ENCODE results near the gene RDH14. TPM values are rescaled to one million over a fixed set of nuclear protein-coding genes. Genes with fewer than 3 reads are reported as not detected.

The RDH14 gene
- polyA plus RNA-seq, 1 donor (not counting 4 experiments of a cell fraction or from before 2014, with no cell fraction given): 29.6 TPM

DNA sequence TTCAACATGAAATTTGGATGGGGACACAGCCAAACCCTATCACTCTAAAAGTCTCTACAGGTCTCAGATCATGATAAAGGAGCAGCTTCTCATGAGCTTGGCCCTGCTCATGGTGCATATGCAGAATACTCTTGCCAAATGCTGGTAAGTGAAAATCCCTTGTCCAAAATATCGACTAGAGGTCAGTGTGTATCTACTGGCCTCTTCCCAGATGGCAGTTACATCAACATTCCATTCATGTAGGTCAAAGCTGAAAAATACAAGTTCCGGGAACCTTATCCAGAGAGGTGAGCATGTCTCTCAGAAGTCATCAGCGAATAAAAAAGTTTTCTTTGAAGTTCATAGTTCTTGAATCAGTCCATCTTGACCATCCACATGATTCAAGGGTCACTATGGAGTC is 36.5 kb upstream of the RDH14 start:
- no peak overlapping the region for H3K9ac ChIP-seq (ENCODE audit: control insufficient read depth, extremely low read depth, insufficient read depth, low read length)
- dilution Hi-C loops (cut with MboI; ENCODE audit: extremely low pct_ligation_motif_present, low sequenced_read_pairs): no loop called here
- no peaks in the 10 kb centered on the region for H3K4me1 ChIP-seq (ENCODE audit: control insufficient read depth, extremely low read depth, insufficient read depth, low read length)
- TF ChIP-seq, protein P1, sequence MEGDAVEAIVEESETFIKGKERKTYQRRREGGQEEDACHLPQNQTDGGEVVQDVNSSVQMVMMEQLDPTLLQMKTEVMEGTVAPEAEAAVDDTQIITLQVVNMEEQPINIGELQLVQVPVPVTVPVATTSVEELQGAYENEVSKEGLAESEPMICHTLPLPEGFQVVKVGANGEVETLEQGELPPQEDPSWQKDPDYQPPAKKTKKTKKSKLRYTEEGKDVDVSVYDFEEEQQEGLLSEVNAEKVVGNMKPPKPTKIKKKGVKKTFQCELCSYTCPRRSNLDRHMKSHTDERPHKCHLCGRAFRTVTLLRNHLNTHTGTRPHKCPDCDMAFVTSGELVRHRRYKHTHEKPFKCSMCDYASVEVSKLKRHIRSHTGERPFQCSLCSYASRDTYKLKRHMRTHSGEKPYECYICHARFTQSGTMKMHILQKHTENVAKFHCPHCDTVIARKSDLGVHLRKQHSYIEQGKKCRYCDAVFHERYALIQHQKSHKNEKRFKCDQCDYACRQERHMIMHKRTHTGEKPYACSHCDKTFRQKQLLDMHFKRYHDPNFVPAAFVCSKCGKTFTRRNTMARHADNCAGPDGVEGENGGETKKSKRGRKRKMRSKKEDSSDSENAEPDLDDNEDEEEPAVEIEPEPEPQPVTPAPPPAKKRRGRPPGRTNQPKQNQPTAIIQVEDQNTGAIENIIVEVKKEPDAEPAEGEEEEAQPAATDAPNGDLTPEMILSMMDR (optimal IDR thresholded peaks at IDR 0.05 in 1 of 3, IDR thresholded peaks at IDR 0.05 in 1 of 3, conservative IDR thresholded peaks at IDR 0.05 in 1 of 3; ENCODE audit: extremely low read depth in 1 of 3, insufficient read depth in 2 of 3, low read length in 3 of 3): no peak
- no peak for TF ChIP-seq EZH2 (IDR thresholded peaks at IDR 0.05; ENCODE audit: low read length)
- no peak overlapping the region for H3K27ac ChIP-seq (ENCODE audit: control insufficient read depth, insufficient read depth, low read length)
- H3K4me3 ChIP-seq (ENCODE audit: control insufficient read depth in 2 of 3, extremely low read depth in 1 of 3, insufficient read depth in 2 of 3, low read depth in 1 of 3, low read length in 3 of 3): no peak overlapping the region
- FAIRE-seq (no peak), DNase-seq (ENCODE audit: low read depth, low spot score) (no peak)
- no peaks in the 10 kb centered on the region for H3K36me3 ChIP-seq (ENCODE audit: control insufficient read depth in 2 of 2, extremely low read depth in 1 of 2, insufficient read depth in 2 of 2, low read length in 2 of 2)
- no peaks in the 10 kb centered on the region for H4K20me1 ChIP-seq (ENCODE audit: control insufficient read depth, extremely low read depth, insufficient read depth, low read length)
- no peaks in the 10 kb centered on the region for H3K27me3 ChIP-seq (ENCODE audit: control insufficient read depth, extremely low read depth, insufficient read depth, low read length)
- no peaks in the 10 kb centered on the region for H3K79me2 ChIP-seq (ENCODE audit: control insufficient read depth, insufficient read depth, low read length)
- H3K9me3 ChIP-seq (ENCODE audit: control insufficient read depth, low read depth, low read length): no peaks in the 10 kb centered on the region
- no peak overlapping the region for H3K4me2 ChIP-seq (ENCODE audit: control insufficient read depth, extremely low read depth, insufficient read depth, low read depth, low read length)
- H3K9me1 ChIP-seq (ENCODE audit: control insufficient read depth, extremely low read depth, insufficient read depth, low read length): no peaks in the 10 kb centered on the region
- no peak overlapping the region for H2AFZ ChIP-seq (ENCODE audit: control insufficient read depth, low read length)

DNA sequence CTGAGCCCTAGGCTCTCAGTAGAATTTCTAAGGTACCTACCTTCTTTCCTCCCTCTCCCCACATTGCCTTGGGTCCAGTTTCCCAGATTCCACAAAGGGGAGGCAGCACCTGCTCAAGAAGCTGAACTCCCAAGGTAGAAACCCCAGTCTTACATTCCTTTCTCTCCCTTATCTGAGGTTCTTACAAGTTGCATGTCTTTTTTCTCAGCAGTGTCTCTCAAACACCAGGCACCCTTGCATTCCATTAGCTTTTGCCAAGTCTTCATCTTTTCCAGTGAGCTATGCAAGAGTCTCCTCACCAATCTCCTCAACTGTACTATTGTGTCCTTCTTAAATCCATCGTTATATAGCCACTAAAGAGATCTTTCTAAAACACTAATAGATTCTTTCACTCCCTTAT is 33.0 kb upstream of the RDH14 start:
- no peak overlapping the region for H3K4me3 ChIP-seq (ENCODE audit: control insufficient read depth in 2 of 3, extremely low read depth in 1 of 3, insufficient read depth in 2 of 3, low read depth in 1 of 3, low read length in 3 of 3)
- dilution Hi-C loops (cut with MboI; ENCODE audit: extremely low pct_ligation_motif_present, low sequenced_read_pairs): no loop called here

DNA sequence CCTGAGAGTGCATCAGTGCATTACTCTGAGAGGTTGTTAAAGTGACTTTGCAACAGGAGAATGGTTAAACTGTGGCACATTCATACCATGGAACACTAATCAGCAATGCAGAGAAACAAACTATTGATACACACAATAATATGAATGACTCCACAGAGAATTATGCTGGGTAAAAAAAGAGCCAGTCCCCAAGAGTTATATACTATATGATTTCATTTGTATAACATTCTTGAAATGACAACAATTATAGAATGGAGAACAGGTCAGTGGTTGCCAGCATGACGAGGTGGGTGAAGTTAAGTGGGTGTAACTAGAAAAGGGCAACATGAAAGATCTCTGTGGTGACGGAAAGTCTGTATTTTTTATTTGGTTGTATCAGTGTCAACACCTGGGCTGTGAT is 31.9 kb upstream of the RDH14 start:
- Histone ChIP-seq H3K27me3 (ENCODE audit: control insufficient read depth, extremely low read depth, insufficient read depth, low read length) (no peaks in the 10 kb centered on the region), H3K9ac (ENCODE audit: control insufficient read depth, extremely low read depth, insufficient read depth, low read length) (no peak overlapping the region), H3K4me2 (ENCODE audit: control insufficient read depth, extremely low read depth, insufficient read depth, low read depth, low read length) (no peak overlapping the region), H3K9me3 (ENCODE audit: control insufficient read depth, low read depth, low read length) (peaks cover 3% of the 10 kb centered on the region), H3K4me3 (ENCODE audit: control insufficient read depth in 2 of 3, extremely low read depth in 1 of 3, insufficient read depth in 2 of 3, low read depth in 1 of 3, low read length in 3 of 3) (no peak overlapping the region), H2AFZ (ENCODE audit: control insufficient read depth, low read length) (no peak overlapping the region), H3K9me1 (ENCODE audit: control insufficient read depth, extremely low read depth, insufficient read depth, low read length) (no peaks in the 10 kb centered on the region), H3K36me3 (ENCODE audit: control insufficient read depth in 2 of 2, extremely low read depth in 1 of 2, insufficient read depth in 2 of 2, low read length in 2 of 2) (no peaks in the 10 kb centered on the region), H3K27ac (ENCODE audit: control insufficient read depth, insufficient read depth, low read length) (no peak overlapping the region), H3K79me2 (ENCODE audit: control insufficient read depth, insufficient read depth, low read length) (no peaks in the 10 kb centered on the region), H3K4me1 (ENCODE audit: control insufficient read depth, extremely low read depth, insufficient read depth, low read length) (peaks cover 5% of the 10 kb centered on the region), H4K20me1 (ENCODE audit: control insufficient read depth, extremely low read depth, insufficient read depth, low read length) (no peaks in the 10 kb centered on the region)
- DNase-seq (ENCODE audit: low read depth, low spot score) (no peak), FAIRE-seq (no peak)
- TF ChIP-seq, protein P1 (optimal IDR thresholded peaks at IDR 0.05 in 1 of 3, IDR thresholded peaks at IDR 0.05 in 1 of 3, conservative IDR thresholded peaks at IDR 0.05 in 1 of 3; ENCODE audit: extremely low read depth in 1 of 3, insufficient read depth in 2 of 3, low read length in 3 of 3): no peak
- no peak for TF ChIP-seq EZH2 (IDR thresholded peaks at IDR 0.05; ENCODE audit: low read length)
- dilution Hi-C loops (cut with MboI; ENCODE audit: extremely low pct_ligation_motif_present, low sequenced_read_pairs): no loop called here

More for the DNA sequence above, 33.0 kb upstream of the RDH14 start:
- Histone ChIP-seq H3K79me2 (ENCODE audit: control insufficient read depth, insufficient read depth, low read length) (no peaks in the 10 kb centered on the region), H2AFZ (ENCODE audit: control insufficient read depth, low read length) (no peak overlapping the region), H3K9me3 (ENCODE audit: control insufficient read depth, low read depth, low read length) (peaks cover 3% of the 10 kb centered on the region), H3K27me3 (ENCODE audit: control insufficient read depth, extremely low read depth, insufficient read depth, low read length) (no peaks in the 10 kb centered on the region), H3K4me1 (ENCODE audit: control insufficient read depth, extremely low read depth, insufficient read depth, low read length) (peaks cover 5% of the 10 kb centered on the region), H3K4me2 (ENCODE audit: control insufficient read depth, extremely low read depth, insufficient read depth, low read depth, low read length) (no peak overlapping the region), H3K9me1 (ENCODE audit: control insufficient read depth, extremely low read depth, insufficient read depth, low read length) (no peaks in the 10 kb centered on the region), H4K20me1 (ENCODE audit: control insufficient read depth, extremely low read depth, insufficient read depth, low read length) (no peaks in the 10 kb centered on the region), H3K27ac (ENCODE audit: control insufficient read depth, insufficient read depth, low read length) (no peak overlapping the region), H3K36me3 (ENCODE audit: control insufficient read depth in 2 of 2, extremely low read depth in 1 of 2, insufficient read depth in 2 of 2, low read length in 2 of 2) (no peaks in the 10 kb centered on the region), H3K9ac (ENCODE audit: control insufficient read depth, extremely low read depth, insufficient read depth, low read length) (no peak overlapping the region)
- DNase-seq (ENCODE audit: low read depth, low spot score) (no peak), FAIRE-seq (no peak)
- TF ChIP-seq EZH2 (IDR thresholded peaks at IDR 0.05; ENCODE audit: low read length): no peak
